Epithelial cell of esophagus (primary cell): ENCODE measurements around the gene OLFML2B.

ENCODE experiments used
- DNase-seq: peaks from one replicate; pipeline ENCODE4 v3.0.0; 2010; ENCODE audit warnings: low read depth
- H3K4me3 ChIP-seq: 2 replicates; pipeline ENCODE4 v1.5.1; 2011; ENCODE audit warnings: mild to moderate bottlenecking, low read length, control low read depth
- CTCF ChIP-seq: IDR thresholded peaks from 2 replicates; pipeline ENCODE4 v1.5.1; 2011; ENCODE audit warnings: low read depth, mild to moderate bottlenecking, low read length, control low read depth, inconsistent platforms; ENCODE audit not compliant: insufficient read depth; ENCODE audit errors: missing control alignments

The OLFML2B gene

GRCh38 chr1:162025541-162025940 is 1.9 kb upstream of the OLFML2B start:
- DNase-seq: no peak
- no peak overlapping the region for H3K4me3 ChIP-seq
- TF ChIP-seq CTCF: no peak

- no peak overlapping the region for H3K4me3 ChIP-seq
- TF ChIP-seq CTCF: no peak
- DNase-seq: no peak
Observed at GRCh38 chr1:162023181-162023546, 505 bp downstream of the OLFML2B start.

- no peak for TF ChIP-seq CTCF
Observed at GRCh38 chr1:162022626-162023025, 1.0 kb downstream of the OLFML2B start.

GRCh38 chr1:162021124-162021523 is 2.5 kb downstream of the OLFML2B start:
- no peak for TF ChIP-seq CTCF
- no peak for DNase-seq
- H3K4me3 ChIP-seq: no peak overlapping the region

More at GRCh38 chr1:162022626-162023025, 1.0 kb downstream of the OLFML2B start:
- no peak for DNase-seq
- no peak overlapping the region for H3K4me3 ChIP-seq

- H3K4me3 ChIP-seq: no peak overlapping the region
- no peak for DNase-seq
- no peak for TF ChIP-seq CTCF
Observed at GRCh38 chr1:162020150-162020549, 3.5 kb downstream of the OLFML2B start.

GRCh38 chr1:162019446-162019845 is 4.2 kb downstream of the OLFML2B start:
- no peak overlapping the region for H3K4me3 ChIP-seq
- DNase-seq: no peak
- no peak for TF ChIP-seq CTCF

GRCh38 chr1:162019006-162019405 is 4.7 kb downstream of the OLFML2B start:
- DNase-seq: peak; percentile 97
- no peak overlapping the region for H3K4me3 ChIP-seq
- no peak for TF ChIP-seq CTCF
